Right cardiac atrium (tissue), 5 donors: Measurements from ENCODE around the gene NPR2. TPM values are rescaled to one million over a fixed set of nuclear protein-coding genes. Genes with fewer than 3 reads are reported as not detected.

Experiments
- ATAC-seq, 2 donors: fragments of 200-7000 bp; cut with Tn5 transposase; one replicate each; pipeline versions ENCODE4 v1.8.0 to v1.9.1; 2020; ENCODE audit warnings: moderate library complexity in 2 of 2, mild to moderate bottlenecking in 1 of 2
- DNase-seq, 3 donors: peaks; one replicate each; pipeline ENCODE4 v3.0.0-alpha.2; 2020
- H3K27ac ChIP-seq: one replicate; pipeline ENCODE4 v1.5.1; 2013; ENCODE audit warnings: mild to moderate bottlenecking, low read length, control low read depth, moderate library complexity
- H3K27me3 ChIP-seq: one replicate; pipeline ENCODE4 v1.6.1; 2013; ENCODE audit not compliant: control insufficient read depth, insufficient read depth
- H3K4me1 ChIP-seq: one replicate; pipeline ENCODE4 v1.6.1; 2013; ENCODE audit warnings: low read length; ENCODE audit not compliant: control insufficient read depth, insufficient read depth
- H3K4me3 ChIP-seq: one replicate; pipeline ENCODE4 v1.5.1; 2013; ENCODE audit warnings: low read length, control low read depth
- H3K9me3 ChIP-seq: one replicate; pipeline ENCODE4 v1.6.1; 2013; ENCODE audit warnings: low read length; ENCODE audit not compliant: control insufficient read depth
- WGBS: extraction: QIAGEN DNeasy Blood & Tissue Kit; methylation state at CpG from one replicate; pipeline ENCODE4 v1.1.7; 2013; 5-methylcytosine and 5-hydroxymethylcytosine counted together
- intact Hi-C, 4 donors: fragments of 100-400 bp; cut with DNase I; formaldehyde crosslinking; loops; one replicate each; pipeline versions ENCODE4 v1.11.0 to v1.14.0; 2022 to 2023
- polyA plus RNA-seq: library from polyadenylated mRNA; stranded (reverse); fragments of 200-250 nt; gene quantifications from one replicate; pipeline ENCODE4 v1.2.3, GENCODE V29; 2013
- total RNA-seq, 4 donors: library from RNA; stranded (reverse); fragmentation: NEBNext Ultra II Directional; extraction: Animal tissue kit (Norgen Biotek cat#: 25700); gene quantifications; one replicate each; pipeline ENCODE4 v1.2.1, GENCODE V29; 2021
- donor health status: healthy with polysubstance abuse.
- donor health status: DM: no; HTN: yes; CAD: no.
- donor health status: DM: no; HTN: no; CAD: no.
- donor health status: DM: no; HTN: yes; CAD: no; lungs with severe emphysema.
- donor health status: DM: yes; HTN: yes; CAD: no.

Gene NPR2
- total and polyA plus RNA-seq, 5 donors, result 21.3 to 29.9 (median 24.8) TPM

- intact Hi-C loops, result no loop called here
- WGBS, result 78% methylated on average over 14 of the region's 14 CpGs
- no peak for ATAC-seq
- no peak for DNase-seq
- Histone ChIP-seq H3K27ac (no peak overlapping the region), H3K4me3 (no peak overlapping the region), H3K27me3 (no peaks in the 10 kb centered on the region), H3K9me3 (no peaks in the 10 kb centered on the region), H3K4me1 (peaks cover 15% of the 10 kb centered on the region)
These were observed 43.1 kb downstream of the NPR2 start for GRCh38 chr9:35834260-35835215.

DNA sequence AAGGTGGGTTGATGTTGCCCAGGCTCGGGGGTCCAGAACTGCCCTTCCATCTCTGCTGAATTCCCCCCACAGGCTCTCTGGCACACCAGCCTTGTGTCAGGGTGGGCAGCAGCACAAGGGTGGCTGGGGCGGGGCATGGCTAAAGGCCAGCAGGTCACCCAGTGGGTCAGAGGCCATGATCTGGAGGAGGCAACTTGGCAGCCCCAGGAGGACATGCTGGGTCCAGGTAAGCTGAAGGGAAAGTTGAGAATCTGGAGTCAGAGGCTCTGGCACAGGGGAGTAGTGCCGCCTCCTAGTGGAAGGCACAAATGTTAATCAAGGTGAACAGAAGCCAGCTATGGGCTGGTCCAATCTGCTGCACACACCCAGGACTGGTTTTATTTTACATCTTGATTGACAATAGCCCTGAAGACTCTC is 43.8 kb downstream of the NPR2 start:
- Histone ChIP-seq H3K4me3 (no peak overlapping the region), H3K9me3 (no peaks in the 10 kb centered on the region), H3K4me1 (peaks cover 15% of the 10 kb centered on the region), H3K27ac (no peak overlapping the region), H3K27me3 (no peaks in the 10 kb centered on the region)
- ATAC-seq (no peak), DNase-seq (no peak)
- intact Hi-C loops, result no loop called here
- WGBS, result over 99% methylated on average over 3 of the region's 3 CpGs

DNA sequence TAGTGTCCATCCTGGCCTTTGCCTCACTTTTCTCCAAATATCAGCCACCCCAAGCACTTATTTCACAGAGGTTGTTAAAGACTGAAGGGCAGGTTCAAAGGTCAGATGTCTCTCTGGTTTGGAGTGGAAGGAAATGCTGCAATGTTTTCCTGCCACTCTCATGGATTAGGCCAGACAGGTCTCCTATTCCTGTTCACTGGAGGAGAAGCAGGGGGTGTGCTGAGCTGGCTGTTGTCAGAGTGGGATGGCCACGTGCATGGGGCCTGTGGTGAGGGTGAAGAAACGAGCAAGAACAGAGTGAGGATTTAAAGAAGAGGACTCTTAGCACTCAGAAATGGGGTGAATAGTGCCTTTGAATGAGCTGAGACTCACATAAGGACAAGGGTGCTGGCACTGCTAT is 44.4 kb downstream of the NPR2 start:
- no peak for DNase-seq
- peaks cover 15% of the 10 kb centered on the region for H3K4me1 ChIP-seq
- H3K27ac ChIP-seq, result no peak overlapping the region
- H3K27me3 ChIP-seq, result no peaks in the 10 kb centered on the region
- no peak for ATAC-seq
- WGBS, result 88% methylated on average over 2 of the region's 2 CpGs
- no peaks in the 10 kb centered on the region for H3K9me3 ChIP-seq
- intact Hi-C loops, result no loop called here
- no peak overlapping the region for H3K4me3 ChIP-seq

DNA sequence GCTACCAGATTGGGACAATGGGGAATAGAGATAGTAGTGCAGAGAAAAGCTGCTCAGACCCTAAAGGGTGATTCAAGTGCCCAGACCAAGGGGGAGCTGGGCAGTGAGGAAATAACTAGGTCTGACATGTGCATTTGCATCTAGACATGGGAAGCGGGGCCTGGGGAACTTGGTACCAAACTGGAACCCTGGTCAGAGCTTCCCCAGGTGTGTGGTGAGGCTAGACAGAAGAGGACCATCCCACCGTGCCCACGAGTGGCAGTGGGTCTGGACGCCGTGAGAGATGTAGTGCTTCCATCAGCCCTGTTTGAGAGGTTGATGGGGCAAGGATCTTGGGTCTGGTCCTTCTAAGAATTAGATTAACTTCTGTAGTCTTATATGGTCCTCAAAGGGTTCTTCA is 45.2 kb downstream of the NPR2 start:
- intact Hi-C loops, result no loop called here
- 97% methylated on average over 5 of the region's 5 CpGs for WGBS
- DNase-seq (no peak), ATAC-seq (no peak)
- Histone ChIP-seq H3K27ac (no peak overlapping the region), H3K9me3 (no peaks in the 10 kb centered on the region), H3K4me1 (peaks cover 11% of the 10 kb centered on the region), H3K4me3 (no peak overlapping the region), H3K27me3 (no peaks in the 10 kb centered on the region)

- H3K4me1 ChIP-seq, result peaks cover 2% of the 10 kb centered on the region
- H3K4me3 ChIP-seq, result no peak overlapping the region
- no peaks in the 10 kb centered on the region for H3K27me3 ChIP-seq
- DNase-seq (no peak), ATAC-seq (no peak)
- no peak overlapping the region for H3K27ac ChIP-seq
- 94% methylated on average over 5 of the region's 5 CpGs for WGBS
- H3K9me3 ChIP-seq, result no peaks in the 10 kb centered on the region
- intact Hi-C loops, result no loop called here
These were observed 48.5 kb downstream of the NPR2 start for GRCh38 chr9:35839926-35840325.

DNA sequence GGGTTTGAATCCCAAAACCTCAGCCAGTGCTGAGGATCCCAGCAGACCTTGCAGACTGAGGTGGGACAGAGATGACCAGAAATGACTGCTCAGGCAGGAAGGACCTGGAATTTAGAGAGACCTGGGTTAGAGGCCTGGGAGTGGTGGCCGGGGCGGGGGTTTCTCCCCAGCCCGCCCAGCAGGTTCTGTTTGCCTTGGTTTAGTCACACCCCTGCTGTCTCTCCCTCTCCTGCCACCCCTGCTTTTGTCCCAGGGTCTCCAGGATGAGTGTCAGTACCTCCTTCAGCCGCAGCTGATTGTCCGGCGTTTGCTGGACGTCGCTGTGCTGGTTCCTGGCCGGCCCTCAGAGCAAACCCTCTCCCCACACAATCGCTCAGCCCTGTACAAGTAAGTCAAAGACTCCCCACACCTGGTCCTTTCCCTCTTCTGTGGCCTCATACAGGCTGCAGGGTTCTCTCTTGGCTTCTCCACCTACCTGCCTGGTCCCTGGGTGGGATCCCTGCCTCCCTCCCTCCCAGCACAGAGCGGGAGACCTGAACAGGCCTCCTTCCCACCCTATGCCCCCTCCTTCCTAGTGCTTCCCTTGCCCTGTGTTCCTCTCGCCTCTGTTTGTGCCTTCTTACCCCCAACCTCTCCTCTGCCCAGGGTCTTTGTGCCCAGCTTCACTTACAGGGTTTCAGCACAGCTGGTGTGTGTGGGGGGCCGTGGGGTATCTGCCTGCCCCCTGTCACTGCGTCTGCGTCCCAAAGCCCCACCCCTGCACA is 49.7 kb downstream of the NPR2 start:
- intact Hi-C loops, result no loop called here
- peaks cover 6% of the 10 kb centered on the region for H3K4me1 ChIP-seq
- no peak for ATAC-seq
- no peaks in the 10 kb centered on the region for H3K9me3 ChIP-seq
- no peaks in the 10 kb centered on the region for H3K27me3 ChIP-seq
- H3K27ac ChIP-seq, result no peak overlapping the region
- H3K4me3 ChIP-seq, result no peak overlapping the region
- DNase-seq, result no peak
- WGBS, result 94% methylated on average over 15 of the region's 15 CpGs

DNA sequence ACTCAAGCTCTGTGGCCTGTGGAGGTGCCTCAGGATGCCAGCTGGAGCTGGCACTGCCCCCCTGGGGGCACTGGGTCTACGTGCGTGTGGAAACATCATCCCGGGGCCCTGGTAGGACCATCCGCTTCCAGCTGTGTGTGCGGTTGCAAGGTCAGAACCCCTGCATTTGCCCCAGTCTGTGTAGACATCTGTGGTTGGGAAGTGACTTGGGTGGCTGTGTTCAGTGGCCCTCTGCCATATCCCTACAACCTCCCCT is 50.2 kb downstream of the NPR2 start:
- intact Hi-C loops, result no loop called here
- H3K9me3 ChIP-seq, result no peaks in the 10 kb centered on the region
- H3K27me3 ChIP-seq, result no peaks in the 10 kb centered on the region
- H3K4me3 ChIP-seq, result no peak overlapping the region
- H3K27ac ChIP-seq, result no peak overlapping the region
- no peak for ATAC-seq
- DNase-seq, result no peak
- peaks cover 6% of the 10 kb centered on the region for H3K4me1 ChIP-seq
- WGBS, result 73% methylated on average over 5 of the region's 5 CpGs

GRCh38 chr9:35842020-35842745 is 50.8 kb downstream of the NPR2 start:
- DNase-seq, result no peak
- ATAC-seq, result no peak
- intact Hi-C loops, result no loop called here
- no peak overlapping the region for H3K27ac ChIP-seq
- peaks cover 6% of the 10 kb centered on the region for H3K4me1 ChIP-seq
- H3K27me3 ChIP-seq, result no peaks in the 10 kb centered on the region
- H3K4me3 ChIP-seq, result no peak overlapping the region
- WGBS, result 91% methylated on average over 17 of the region's 17 CpGs
- H3K9me3 ChIP-seq, result no peaks in the 10 kb centered on the region

GRCh38 chr9:35842795-35843194 is 51.4 kb downstream of the NPR2 start:
- Histone ChIP-seq H3K4me3 (no peak overlapping the region), H3K27ac (no peak overlapping the region), H3K9me3 (no peaks in the 10 kb centered on the region), H3K4me1 (peaks cover 6% of the 10 kb centered on the region), H3K27me3 (no peaks in the 10 kb centered on the region)
- intact Hi-C loops, result no loop called here
- DNase-seq, result no peak
- ATAC-seq, result no peak
- WGBS, result 86% methylated on average over 3 of the region's 3 CpGs

- DNase-seq (peak in 1 of 3 donors; percentile 30), ATAC-seq (peak; percentile 80 to 84)
- 32% methylated on average over 7 of the region's 7 CpGs for WGBS
- no peaks in the 10 kb centered on the region for H3K27me3 ChIP-seq
- no peak overlapping the region for H3K4me3 ChIP-seq
- peak overlapping the region; percentile 30 for H3K27ac ChIP-seq
- intact Hi-C loops, result loop anchor here in 1 of 4 donors (1.0 kb wide), 1 partner anchor 15 kb away; the partner anchor contains the start of gene TMEM8B
- peaks cover 6% of the 10 kb centered on the region for H3K4me1 ChIP-seq
- H3K9me3 ChIP-seq, result no peaks in the 10 kb centered on the region
These were observed 53.4 kb downstream of the NPR2 start for GRCh38 chr9:35844628-35845270.
